ENCODE measurements around the gene ZNF599.

DNA sequence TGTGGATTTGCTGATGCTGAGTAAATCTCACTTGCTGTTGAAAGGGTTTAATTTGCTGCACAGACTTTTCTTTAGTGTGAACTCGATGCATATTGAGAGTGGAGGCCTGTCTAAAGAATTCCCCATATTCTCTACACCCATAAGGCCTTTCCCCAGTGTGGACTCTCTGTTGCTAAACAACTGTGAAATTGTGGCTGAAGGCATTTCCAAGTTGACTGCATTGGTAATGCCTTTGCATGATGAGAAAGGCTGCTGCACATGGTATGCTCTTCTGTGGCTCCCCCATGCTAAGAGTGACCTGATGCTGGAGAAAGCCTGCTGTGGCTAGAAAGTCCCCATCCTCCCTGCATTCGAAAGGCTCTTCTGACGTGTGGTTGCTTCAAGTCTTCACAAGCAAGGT, 6.6 kb upstream of the ZNF599 start:
- TF ChIP-seq, protein P1, sequence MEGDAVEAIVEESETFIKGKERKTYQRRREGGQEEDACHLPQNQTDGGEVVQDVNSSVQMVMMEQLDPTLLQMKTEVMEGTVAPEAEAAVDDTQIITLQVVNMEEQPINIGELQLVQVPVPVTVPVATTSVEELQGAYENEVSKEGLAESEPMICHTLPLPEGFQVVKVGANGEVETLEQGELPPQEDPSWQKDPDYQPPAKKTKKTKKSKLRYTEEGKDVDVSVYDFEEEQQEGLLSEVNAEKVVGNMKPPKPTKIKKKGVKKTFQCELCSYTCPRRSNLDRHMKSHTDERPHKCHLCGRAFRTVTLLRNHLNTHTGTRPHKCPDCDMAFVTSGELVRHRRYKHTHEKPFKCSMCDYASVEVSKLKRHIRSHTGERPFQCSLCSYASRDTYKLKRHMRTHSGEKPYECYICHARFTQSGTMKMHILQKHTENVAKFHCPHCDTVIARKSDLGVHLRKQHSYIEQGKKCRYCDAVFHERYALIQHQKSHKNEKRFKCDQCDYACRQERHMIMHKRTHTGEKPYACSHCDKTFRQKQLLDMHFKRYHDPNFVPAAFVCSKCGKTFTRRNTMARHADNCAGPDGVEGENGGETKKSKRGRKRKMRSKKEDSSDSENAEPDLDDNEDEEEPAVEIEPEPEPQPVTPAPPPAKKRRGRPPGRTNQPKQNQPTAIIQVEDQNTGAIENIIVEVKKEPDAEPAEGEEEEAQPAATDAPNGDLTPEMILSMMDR (IDR thresholded peaks at IDR 0.05 in 2 of 3, conservative IDR thresholded peaks at IDR 0.05 in 1 of 3; ENCODE audit: borderline replicate concordance in 1 of 3, insufficient read depth in 1 of 3, low read depth in 2 of 3, low read length in 2 of 3), result no peak
- TF ChIP-seq POLR2AphosphoS5 (IDR thresholded peaks at IDR 0.05; ENCODE audit: low read depth, low read length) (no peak), ZFX (IDR thresholded peaks at IDR 0.05) (no peak)
